ENCODE data around the gene FYB2.

DNA sequence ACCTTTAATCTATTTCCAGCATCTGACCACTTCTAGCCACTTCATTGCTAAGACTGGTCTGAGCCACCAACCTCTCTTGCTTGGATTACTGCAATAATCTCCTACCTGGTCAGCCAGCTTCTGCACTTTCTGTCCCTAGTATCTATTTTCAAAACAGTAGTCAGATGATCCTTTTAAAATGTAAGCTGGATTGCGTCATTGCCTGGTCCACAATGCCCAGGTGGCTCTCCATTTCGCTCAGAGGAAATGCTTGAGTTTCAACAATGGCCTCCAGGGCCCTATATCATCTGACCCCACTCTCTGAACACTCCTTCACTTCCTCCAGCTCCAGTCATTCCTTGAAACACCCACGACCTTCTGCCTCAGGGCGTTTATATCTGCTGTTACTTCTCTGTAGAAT, 2.3 kb downstream of the FYB2 start:
- TF ChIP-seq ZNF274 (IDR thresholded peaks at IDR 0.05; ENCODE audit: low read depth, low read length) (no peak), SUZ12 (IDR thresholded peaks at IDR 0.05; ENCODE audit: extremely low read depth, insufficient read depth, insufficient read length) (no peak), YY1 (IDR thresholded peaks at IDR 0.05; ENCODE audit: insufficient read depth, insufficient read length) (no peak)

Measured in NT2/D1 (cell line).